ENCODE data around the gene ISY1.
A peak's percentile ranks its signal among the peaks of the same experiment; 100 is the strongest.

Gene ISY1

DNA sequence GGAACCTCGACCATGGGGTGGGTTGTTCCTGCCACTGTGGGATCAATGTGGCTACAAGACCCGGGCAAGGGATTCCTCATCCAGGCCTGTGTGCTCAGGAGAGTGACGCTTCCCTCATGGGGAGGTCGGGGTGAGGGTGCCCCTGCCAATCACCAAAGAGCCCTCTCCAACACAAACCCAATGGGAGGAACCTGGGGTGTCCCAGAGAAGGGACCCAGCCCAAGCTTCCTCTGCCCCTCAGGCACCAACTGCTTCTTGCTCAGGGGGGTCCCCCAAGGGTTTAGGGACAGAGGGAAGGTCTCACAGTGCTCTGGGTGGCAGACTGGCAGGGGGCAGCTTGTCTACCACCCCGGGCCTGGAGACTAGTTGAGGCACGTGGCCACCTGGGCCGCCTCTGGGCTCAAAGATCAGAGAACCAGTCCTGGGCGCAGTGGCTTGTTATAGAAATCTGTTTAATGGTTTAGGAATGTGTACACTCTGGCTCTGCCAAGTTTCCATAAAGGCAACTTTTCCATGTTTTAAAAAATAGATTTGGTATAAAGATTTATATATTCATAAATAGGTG lies 73.6 kb downstream of the ISY1 start:
- DNase-seq (ENCODE audit: low spot score), result peak; percentile 65

DNA sequence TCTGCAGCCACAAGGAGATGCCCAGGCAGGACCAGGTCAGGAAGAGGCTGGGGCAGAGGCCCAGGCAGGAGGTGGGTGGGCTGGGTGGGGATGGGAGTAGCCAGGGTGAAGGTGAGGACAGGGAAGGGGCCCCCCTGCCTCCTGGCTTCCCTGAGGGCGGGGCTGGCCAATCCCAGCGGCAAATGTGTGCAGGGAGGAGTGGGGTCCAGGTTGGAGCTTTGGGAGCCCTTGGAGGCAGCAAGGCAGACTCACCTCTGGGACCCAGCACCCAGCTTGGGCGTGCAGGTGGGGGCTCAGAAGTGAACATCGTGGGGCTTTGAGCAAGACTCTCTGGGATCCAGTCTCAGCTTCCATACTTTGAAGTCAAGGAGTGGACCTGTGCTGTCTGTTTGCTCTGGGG lies 75.0 kb downstream of the ISY1 start:
- no peak for DNase-seq (ENCODE audit: low spot score)

DNA sequence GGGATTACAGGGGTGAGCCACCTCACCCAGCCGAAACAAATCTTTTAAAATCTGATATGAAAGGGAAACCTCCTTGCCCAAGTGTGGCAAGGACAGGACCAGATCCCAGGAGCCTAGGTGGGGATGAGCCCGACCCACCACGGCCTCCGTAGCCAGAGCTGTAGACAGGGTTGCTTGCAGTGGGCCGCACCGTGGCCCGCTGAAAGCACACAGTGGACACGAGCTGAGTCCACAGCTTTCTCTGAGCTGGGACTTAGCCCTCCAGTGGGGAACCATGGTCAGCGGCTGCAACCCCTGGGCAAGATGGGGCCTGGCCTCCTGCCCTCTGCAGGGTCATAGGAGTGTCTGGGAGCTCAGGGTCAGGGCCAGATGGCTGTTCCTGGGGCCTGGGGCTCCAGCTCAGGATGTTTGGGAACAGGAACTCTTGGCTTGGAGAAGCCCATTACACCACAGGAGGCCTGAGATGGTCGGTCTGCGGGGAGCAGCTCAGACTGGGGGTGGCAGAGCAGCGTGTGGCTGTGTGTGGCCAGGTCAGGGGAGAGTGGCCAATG lies 75.6 kb downstream of the ISY1 start:
- no peak for DNase-seq (ENCODE audit: low spot score)

DNA sequence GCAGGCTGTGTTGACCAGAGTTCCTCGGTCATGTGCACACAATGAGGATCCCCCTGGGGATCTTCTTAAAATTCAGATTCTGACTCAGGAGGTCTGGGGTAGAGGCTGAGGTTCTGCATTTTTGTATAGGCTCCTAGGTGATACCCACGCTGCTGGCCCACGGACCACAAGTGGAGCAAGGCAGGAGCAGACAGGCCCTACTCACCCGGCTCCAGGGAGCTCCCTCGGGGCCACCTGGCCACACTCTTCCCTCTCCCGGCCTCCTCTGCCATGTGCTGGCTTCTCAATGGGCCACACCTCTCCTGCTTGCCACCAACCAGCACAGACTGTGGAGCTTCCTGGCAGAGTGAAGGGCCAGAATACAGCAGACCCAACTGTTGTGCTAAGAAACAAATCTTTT lies 76.4 kb downstream of the ISY1 start:
- no peak for DNase-seq (ENCODE audit: low spot score)

DNA sequence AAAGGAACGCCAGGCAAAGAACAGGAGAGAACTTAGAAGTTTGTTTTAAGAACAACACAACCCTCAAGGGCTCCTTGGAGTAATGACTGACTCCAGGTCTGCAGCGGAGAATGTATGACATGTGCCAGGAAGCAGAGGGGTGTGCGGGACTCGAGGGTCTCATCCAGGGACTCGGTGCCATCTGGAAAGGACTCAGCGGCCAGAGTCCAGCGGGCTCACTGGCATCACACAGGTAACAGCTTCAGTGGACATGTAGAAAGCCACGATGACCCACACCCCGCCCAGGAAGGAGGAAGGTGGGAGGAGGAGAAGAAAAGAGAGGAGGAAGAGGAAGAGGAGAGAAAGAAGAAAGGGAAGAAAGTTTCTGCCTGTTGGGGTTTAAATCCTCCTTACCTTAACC lies 78.8 kb downstream of the ISY1 start:
- DNase-seq (ENCODE audit: low spot score), result no peak

DNA sequence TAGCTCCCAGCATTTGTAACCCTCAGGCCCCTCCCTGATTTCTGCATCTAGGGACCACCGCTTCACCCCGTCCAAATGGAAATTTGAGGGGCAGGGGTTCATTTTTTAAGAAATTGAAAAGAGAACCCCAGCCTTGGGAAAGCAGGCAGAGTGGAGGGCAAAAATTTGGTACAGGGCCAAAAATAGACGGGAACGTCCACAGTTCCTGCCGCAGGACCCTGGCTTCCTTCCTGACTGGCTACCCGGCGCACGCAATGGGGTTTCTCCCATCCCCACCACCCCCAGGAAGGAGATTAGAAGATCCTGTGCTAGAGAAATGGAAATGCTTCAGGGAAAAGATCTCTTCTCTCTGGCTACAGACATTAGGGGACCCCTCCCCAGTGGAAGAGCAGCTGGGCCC lies 79.4 kb downstream of the ISY1 start:
- no peak for DNase-seq (ENCODE audit: low spot score)

DNA sequence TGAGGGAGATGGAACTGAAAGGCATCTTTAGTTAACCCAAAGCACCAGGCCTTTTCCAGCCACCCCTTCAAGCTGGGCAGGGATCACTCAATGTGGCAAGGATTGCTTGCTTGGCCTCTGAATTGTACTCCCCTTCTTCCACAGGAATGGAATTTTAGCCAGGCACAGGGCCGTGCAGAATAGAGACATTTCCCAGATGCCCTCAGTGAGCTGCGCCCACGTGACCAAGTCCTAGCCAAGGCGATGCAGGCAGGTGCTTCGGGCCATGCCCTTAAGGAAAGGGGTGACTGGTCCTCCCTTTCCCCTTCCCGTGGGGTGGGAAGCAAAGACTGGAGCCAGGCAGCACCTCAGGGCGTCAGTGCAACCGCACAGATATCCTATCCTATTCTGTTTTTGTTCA lies 82.4 kb downstream of the ISY1 start:
- no peak for DNase-seq (ENCODE audit: low spot score)
